GM19438 (cell line): ENCODE results near the gene PPP1R37.
"Not testable (repeated sequence)": the region's sequence is repeated elsewhere in the genome, so short reads cannot be mapped to it uniquely, and the experiment has no call there.

ENCODE experiments used
- ATAC-seq: cut with Tn5 transposase; IDR thresholded peaks from one replicate; pipeline ENCODE4 v1.9.1; 2021; ENCODE audit warnings: low read depth; ENCODE audit not compliant: unreplicated experiment

The PPP1R37 gene

GRCh38 chr19:45091031-45091923, 1.7 kb upstream of the PPP1R37 start:
- peak; percentile 61 for ATAC-seq

- no peak for ATAC-seq
These were observed 1.2 kb downstream of the PPP1R37 start for GRCh38 chr19:45094137-45094536.

- no peak for ATAC-seq
These were observed 1.7 kb downstream of the PPP1R37 start for GRCh38 chr19:45094707-45095106.

- no peak for ATAC-seq
These were observed 2.8 kb downstream of the PPP1R37 start for GRCh38 chr19:45095496-45096413.

GRCh38 chr19:45096700-45097099, 3.7 kb downstream of the PPP1R37 start:
- ATAC-seq, result no peak

- no peak for ATAC-seq
These were observed 4.4 kb downstream of the PPP1R37 start for GRCh38 chr19:45097450-45097775.

- no peak for ATAC-seq
These were observed 5.0 kb downstream of the PPP1R37 start for GRCh38 chr19:45097776-45098520.

- ATAC-seq, result no peak
These were observed 5.8 kb downstream of the PPP1R37 start for GRCh38 chr19:45098521-45099466.

- no peak for ATAC-seq
These were observed 6.7 kb downstream of the PPP1R37 start for GRCh38 chr19:45099467-45100191.

GRCh38 chr19:45100201-45100600, 7.2 kb downstream of the PPP1R37 start:
- no peak for ATAC-seq

GRCh38 chr19:45100846-45101252, 7.9 kb downstream of the PPP1R37 start:
- ATAC-seq, result no peak

GRCh38 chr19:45101806-45102205, 8.8 kb downstream of the PPP1R37 start:
- ATAC-seq, result no peak

- ATAC-seq, result no peak
These were observed 9.5 kb downstream of the PPP1R37 start for GRCh38 chr19:45102481-45102880.

- ATAC-seq, result no peak
These were observed 10.2 kb downstream of the PPP1R37 start for GRCh38 chr19:45103156-45103507.

- ATAC-seq, result no peak
These were observed 10.7 kb downstream of the PPP1R37 start for GRCh38 chr19:45103508-45104319.

GRCh38 chr19:45104658-45105349, 11.8 kb downstream of the PPP1R37 start:
- ATAC-seq, result no peak

GRCh38 chr19:45106363-45106762, 13.4 kb downstream of the PPP1R37 start:
- ATAC-seq, result not testable (repeated sequence)
